ENCODE measurements around the gene TRAK2. TPM values are rescaled to one million over a fixed set of nuclear protein-coding genes. Genes with fewer than 3 reads are reported as not detected.

Gene TRAK2
- total RNA-seq, 4 donors from 2014 or later = 59.7 to 105 (median 65.2) TPM

DNA sequence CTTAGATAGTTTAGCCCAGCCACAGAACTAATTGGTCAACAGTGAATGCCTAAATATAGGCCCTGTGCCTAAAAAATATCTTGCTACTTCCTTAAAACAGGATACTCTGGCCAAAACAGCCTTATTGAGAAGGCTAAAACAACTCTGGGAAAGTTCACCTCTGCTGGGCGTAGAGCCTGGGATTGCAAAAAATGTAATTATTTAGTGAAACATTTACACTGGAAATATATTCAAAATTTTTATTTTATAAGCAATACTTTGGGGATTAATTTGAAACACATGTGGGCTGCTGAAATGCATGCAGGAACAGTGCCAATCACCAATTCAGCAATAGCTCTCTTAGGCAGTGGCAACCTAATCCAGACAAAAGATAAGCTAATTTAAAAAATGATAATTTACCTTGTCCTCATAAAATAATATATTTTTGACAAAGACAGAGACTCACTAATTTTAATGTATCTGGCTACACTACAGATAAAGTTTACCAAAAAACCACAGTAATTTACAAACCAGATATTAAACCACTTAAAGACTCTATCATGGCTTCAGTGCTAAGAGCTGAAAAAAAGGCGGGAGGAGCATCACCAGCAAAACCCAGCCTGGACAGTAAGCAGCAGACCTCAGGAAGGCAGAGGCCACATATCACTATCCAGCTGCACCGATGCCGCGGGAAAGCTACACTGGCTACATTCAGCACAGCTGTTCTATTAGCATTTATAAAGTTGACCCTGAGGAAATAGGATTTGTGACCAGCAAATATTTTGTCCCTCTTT lies 18.5 kb downstream of the TRAK2 start:
- TF ChIP-seq, protein P1, sequence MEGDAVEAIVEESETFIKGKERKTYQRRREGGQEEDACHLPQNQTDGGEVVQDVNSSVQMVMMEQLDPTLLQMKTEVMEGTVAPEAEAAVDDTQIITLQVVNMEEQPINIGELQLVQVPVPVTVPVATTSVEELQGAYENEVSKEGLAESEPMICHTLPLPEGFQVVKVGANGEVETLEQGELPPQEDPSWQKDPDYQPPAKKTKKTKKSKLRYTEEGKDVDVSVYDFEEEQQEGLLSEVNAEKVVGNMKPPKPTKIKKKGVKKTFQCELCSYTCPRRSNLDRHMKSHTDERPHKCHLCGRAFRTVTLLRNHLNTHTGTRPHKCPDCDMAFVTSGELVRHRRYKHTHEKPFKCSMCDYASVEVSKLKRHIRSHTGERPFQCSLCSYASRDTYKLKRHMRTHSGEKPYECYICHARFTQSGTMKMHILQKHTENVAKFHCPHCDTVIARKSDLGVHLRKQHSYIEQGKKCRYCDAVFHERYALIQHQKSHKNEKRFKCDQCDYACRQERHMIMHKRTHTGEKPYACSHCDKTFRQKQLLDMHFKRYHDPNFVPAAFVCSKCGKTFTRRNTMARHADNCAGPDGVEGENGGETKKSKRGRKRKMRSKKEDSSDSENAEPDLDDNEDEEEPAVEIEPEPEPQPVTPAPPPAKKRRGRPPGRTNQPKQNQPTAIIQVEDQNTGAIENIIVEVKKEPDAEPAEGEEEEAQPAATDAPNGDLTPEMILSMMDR (IDR thresholded peaks at IDR 0.05; ENCODE audit: low read depth) = no peak

DNA sequence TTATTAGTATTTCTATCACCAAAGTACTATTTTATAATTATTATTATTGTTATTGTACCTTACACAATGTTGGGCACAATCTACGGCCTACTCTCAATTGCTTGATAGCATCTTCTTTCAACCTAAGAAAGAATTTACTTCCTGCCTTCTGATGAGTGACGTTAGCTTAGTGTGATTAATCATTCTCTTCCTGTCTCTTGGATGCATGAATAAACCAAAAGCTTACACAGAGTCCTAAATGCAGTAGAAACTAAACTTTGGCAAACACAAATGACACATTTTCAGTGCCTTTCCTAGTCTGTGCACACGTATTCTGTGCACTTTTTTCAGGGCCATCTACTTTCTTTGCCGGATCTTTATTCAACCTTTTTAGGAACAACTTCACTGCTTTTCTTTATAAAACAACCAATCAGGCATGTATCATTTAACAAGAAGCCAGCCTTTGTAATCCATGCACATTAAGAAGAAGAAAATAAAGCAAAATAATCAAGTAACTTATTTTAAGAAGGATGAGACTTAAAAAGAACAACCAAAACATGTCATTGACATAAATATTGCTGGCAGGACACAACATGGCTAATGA lies 19.1 kb downstream of the TRAK2 start:
- TF ChIP-seq, protein P1 (IDR thresholded peaks at IDR 0.05; ENCODE audit: low read depth) = no peak

DNA sequence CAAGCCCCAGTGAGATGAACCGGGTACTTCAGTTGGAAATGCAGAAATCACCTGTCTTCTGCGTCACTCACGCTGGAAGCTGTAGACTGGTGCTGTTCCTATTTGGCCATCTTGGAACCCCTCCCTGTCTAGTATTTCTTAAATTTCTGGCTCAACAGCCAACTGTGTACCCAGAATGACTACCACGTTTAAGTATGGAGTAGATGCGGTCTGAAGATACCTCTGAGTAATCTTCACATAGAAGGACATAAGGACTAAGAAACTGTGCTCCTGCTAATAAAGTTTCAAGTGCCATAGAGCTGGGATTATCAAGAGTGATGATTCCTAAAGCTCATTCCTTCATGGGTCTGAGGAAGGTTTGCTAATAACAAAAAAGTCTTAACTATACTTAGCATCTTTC lies 20.4 kb downstream of the TRAK2 start:
- TF ChIP-seq, protein P1 (IDR thresholded peaks at IDR 0.05; ENCODE audit: low read depth) = no peak

DNA sequence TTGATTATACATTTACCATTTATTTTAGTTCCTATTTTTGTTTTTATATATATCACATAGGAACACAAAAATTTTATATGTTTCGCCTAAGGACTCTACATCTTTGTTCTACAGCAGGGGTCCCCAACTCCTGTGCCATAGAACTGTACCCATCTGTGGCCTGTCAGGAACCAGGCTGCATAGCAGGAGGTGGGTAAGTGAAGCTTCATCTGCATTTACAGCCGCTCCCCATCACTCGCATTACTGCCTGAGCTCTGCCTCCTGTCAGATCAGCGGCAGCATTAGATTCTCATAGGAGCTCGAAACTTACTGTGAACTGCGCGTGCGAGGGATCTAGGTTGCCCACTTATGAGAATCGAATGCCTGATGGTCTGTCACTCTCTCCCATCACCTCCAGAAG lies 25.3 kb downstream of the TRAK2 start:
- TF ChIP-seq, protein P1 (IDR thresholded peaks at IDR 0.05; ENCODE audit: low read depth) = no peak

DNA sequence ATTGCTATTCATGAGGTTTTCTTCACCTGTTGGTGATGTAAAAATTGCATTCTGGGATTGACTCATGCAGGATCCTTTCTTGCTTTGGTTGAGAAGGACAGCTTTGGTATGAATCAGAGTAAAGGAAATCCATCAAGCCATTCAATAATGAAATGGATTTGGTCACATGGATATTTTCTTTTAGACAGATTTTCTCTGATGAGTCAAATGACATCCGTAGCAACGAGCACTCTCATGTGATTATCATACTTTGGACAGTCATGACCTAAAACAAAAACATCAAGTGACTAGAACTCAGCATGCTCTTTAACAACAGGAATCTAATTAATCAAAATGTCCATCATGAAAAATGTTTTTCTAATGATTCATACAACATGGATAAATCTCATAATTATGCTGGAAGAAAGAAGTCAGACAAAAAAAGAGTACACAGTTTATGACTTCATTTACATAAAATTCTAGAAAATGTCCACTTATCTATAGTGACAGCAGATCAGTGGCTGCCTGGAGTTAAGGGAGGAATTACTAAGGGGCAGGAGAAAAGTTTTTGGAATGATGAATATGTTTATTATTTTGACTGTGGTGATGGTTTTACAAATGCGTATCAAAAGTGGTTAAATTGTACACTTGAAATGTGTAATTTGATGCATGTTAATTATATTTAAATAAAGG lies 30.7 kb downstream of the TRAK2 start:
- TF ChIP-seq, protein P1 (IDR thresholded peaks at IDR 0.05; ENCODE audit: low read depth) = no peak

DNA sequence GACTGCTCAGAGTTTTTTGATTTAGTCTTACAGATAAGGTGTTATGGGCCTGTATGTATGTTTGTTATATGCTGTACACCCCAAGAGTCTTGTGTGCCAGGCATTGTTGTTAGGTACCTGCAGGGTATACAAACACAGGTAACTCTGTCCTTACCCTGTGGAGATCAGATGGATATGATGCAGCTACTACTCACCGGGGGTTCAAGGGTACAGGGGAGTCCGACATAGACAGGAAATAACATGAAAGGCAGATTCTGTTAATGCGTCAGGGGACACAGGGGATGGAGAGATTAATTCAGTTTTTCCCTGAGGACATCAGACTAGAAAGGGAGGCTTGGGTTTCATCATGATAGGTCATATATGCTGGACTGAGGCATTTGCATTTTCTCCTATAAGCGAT lies 31.3 kb downstream of the TRAK2 start:
- TF ChIP-seq, protein P1 (IDR thresholded peaks at IDR 0.05; ENCODE audit: low read depth) = no peak

DNA sequence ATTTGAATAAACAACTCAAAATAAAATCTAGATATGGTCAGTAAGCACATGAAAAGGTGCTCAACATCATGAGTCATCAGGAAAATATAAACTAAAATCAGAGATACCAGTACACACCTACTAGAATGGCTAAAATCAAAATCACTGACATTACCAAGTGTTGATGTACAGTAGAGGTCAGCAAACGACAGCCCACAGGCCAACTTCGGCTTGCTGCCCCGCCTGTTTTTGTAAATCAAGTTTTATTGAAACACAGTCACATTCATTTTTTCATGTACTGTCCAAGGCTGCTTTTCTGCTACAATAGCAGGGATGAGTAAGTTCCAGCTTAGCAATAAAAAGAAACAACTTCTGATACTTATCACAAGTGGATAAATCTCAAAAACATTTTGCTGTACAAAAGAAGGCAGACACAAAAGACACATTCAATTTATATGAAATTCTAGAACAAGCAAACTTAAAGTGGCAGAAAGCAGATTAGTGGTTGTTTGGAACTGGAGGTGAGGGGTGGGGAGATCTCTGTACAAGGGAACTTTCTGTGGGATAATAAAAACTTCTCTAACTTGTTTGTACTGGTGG lies 32.1 kb downstream of the TRAK2 start:
- TF ChIP-seq, protein P1 (IDR thresholded peaks at IDR 0.05; ENCODE audit: low read depth) = no peak
